Putamen (tissue), 1 donor: ENCODE measurements around the gene ELFN2.
"Not testable (repeated sequence)": the region's sequence is repeated elsewhere in the genome, so short reads cannot be mapped to it uniquely, and the experiment has no call there.

ENCODE experiments used
- DNase-seq: peaks from one replicate; pipeline ENCODE4 v3.0.0-alpha.2; 2016; ENCODE audit warnings: low spot score

Gene ELFN2, protein sequence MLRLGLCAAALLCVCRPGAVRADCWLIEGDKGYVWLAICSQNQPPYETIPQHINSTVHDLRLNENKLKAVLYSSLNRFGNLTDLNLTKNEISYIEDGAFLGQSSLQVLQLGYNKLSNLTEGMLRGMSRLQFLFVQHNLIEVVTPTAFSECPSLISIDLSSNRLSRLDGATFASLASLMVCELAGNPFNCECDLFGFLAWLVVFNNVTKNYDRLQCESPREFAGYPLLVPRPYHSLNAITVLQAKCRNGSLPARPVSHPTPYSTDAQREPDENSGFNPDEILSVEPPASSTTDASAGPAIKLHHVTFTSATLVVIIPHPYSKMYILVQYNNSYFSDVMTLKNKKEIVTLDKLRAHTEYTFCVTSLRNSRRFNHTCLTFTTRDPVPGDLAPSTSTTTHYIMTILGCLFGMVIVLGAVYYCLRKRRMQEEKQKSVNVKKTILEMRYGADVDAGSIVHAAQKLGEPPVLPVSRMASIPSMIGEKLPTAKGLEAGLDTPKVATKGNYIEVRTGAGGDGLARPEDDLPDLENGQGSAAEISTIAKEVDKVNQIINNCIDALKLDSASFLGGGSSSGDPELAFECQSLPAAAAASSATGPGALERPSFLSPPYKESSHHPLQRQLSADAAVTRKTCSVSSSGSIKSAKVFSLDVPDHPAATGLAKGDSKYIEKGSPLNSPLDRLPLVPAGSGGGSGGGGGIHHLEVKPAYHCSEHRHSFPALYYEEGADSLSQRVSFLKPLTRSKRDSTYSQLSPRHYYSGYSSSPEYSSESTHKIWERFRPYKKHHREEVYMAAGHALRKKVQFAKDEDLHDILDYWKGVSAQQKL

GRCh38 chr22:37427135-37427710 is at the start of gene ELFN2:
ELFN2 (minus strand) TSS chr22:37427479; CDS start chr22:37375534, 51,945 bp downstream.
- no peak for DNase-seq

GRCh38 chr22:37476389-37477329 is 49.4 kb upstream of the ELFN2 start:
- no peak for DNase-seq

- no peak for DNase-seq
Observed at GRCh38 chr22:37474447-37475090, 47.3 kb upstream of the ELFN2 start.

DNA sequence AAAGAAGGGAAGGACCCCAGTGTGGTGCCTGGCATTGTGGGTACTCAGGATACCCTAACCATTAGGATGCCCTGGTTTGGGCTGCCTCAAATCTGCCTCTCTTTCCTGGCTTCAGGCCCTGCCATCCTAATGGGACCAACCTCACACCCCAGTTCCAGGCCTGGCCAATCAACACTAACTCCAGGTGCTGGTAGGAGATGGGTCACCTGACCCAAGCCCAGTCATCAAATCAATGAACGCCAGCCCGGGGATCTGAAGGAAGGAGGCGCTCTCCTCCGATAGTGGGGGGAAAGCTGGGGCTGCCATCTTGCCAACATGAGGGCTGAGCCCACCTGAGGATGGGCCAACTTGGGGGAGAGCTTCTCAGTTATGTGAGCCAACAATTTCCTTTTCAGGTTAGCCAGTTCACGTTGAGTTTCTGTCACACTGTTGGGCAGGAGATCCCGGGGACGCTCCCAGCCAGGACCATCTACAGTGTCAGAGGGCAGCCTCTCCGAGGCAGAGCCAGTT is 46.2 kb upstream of the ELFN2 start:
- no peak for DNase-seq

GRCh38 chr22:37472418-37473006 is 45.2 kb upstream of the ELFN2 start:
- DNase-seq, result no peak

DNA sequence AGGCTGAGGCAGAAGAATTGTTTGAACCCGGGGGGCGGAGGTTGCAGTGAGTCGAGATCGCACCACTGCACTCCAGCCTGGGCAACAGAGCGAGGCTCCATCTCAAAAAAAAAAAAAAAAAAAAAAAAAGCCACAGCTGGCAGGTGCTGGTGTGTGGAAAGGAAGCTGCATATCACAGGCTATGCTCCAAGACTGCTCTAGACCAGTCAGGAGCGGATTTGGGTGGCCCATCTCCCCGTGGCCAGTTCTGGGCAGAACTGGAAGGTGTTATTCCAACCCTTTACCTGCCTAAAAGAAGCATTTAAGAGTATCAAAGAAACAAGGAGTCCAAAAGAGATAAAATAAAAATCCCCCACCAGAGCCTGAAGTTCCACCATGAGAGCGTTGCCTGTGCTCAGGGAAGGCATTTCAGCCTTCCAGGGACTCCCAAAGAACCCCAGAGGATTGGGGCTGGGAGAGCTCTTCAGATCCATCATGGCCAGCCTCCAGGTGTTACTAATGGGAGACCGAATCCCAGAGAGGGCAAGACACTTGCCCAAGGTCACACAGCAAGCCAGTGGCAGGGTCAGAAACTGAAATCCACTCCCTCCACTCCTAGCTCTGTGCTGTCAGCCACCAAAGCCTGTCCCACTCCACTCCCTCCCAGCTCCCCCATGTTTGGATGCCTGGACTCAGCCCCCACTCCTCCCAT is 44.6 kb upstream of the ELFN2 start:
- DNase-seq, result no peak

DNA sequence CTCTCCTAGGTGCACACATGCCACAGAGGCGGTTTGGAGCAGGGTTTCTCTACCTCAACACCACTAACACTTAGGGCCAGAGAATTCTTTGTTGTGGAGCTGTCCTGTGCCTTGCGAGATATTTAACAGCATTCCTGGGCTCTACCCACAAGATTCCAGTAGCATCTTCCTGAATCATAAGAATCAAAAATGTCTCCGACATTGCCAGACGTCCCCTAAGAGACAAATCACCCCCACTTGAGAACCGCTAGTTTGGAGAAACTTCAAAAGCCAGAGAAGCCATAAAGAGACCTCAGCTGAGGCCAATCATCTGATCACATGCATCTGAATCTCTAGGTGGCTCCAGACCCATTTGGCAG is 42.8 kb upstream of the ELFN2 start:
- no peak for DNase-seq

- no peak for DNase-seq
Observed at GRCh38 chr22:37469416-37470086, 42.3 kb upstream of the ELFN2 start.

DNA sequence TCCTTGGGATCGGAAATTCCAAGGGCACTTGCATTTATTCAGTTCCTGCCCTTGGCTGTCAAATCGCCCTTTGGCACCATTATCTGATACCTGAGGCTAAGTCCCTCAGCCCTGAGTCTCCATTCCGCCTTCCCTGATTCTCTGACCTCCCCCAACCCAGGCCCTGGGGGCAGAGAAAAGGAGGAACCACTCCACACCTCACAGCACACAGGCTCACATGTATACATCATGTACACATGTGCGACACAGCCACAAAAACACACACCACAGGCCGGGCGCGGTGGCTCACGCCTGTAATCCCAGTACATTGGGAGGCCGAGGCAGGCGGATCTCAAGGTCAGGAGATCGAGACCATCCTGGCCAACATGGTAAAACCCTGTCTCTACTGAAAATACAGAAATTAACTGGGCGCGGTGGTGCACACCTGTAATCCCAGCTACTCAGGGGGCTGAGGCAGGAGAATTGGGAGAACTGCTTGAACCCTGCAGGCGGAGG is 41.0 kb upstream of the ELFN2 start:
- DNase-seq, result not testable (repeated sequence)

GRCh38 chr22:37467391-37467955 is 40.2 kb upstream of the ELFN2 start:
- no peak for DNase-seq

- no peak for DNase-seq
Observed at GRCh38 chr22:37464181-37464580, 36.9 kb upstream of the ELFN2 start.

- no peak for DNase-seq
Observed at GRCh38 chr22:37462983-37463382, 35.7 kb upstream of the ELFN2 start.

DNA sequence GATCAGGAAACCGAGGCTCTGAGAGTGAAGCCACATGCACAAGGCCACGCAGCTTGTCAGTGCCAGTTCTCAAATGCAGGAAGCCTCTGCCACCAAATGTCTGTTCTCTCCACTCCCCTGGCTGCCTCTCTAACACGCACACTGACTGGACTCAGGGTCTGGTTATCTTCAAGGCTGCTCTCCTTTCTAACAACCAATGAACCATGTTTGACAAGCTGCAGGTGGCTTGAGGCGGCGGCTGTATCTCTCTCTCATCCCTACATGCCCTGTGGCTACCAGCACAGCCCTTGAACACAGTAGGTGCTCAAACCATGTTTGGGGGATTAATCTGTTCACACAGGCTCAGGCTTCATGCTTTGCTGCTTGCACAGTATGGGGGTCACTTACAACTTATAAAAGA is 35.2 kb upstream of the ELFN2 start:
- DNase-seq, result no peak

GRCh38 chr22:37461961-37462360 is 34.7 kb upstream of the ELFN2 start:
- DNase-seq, result no peak

- DNase-seq, result no peak
Observed at GRCh38 chr22:37460684-37461083, 33.4 kb upstream of the ELFN2 start.

GRCh38 chr22:37459206-37459605 is 31.9 kb upstream of the ELFN2 start:
- no peak for DNase-seq

DNA sequence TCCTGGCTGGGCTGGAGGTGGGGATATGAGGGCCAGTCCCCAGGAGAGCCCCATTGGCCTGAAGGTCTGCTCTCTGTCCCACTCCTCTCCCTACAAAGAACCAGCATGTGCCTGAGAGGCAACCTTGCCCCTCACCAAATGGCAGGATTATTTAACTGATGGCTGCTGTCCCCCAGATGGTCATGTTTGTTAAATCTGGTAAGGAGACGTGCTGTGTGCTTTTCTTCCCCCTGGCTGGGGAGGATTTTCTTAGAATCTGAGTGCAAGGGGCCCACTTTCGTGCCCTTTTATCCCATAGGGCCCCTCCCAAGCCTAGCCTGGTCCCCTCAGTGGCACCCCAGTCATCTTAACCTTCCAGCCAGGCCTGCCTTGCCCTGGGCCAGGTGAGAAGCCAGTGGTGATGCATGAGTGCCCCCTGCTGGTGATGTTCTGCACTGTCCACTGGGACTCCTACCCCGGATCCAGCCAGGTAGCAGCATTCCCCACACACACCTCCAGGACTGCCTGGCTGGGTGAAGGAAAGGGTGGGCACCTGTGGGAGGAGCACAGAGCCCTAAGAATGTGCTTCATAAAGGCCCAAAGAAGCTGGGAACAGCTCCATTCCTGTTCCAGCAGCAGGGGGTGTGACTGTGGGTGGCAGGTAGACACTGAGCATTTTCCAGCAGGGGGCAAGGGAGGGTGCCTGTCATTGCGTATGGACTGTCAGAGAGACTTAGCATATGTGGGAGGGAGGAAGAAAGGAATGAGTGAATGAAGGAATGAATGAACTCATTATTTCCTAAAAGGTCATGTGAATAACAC is 30.0 kb upstream of the ELFN2 start:
- peak; percentile 23 for DNase-seq

DNA sequence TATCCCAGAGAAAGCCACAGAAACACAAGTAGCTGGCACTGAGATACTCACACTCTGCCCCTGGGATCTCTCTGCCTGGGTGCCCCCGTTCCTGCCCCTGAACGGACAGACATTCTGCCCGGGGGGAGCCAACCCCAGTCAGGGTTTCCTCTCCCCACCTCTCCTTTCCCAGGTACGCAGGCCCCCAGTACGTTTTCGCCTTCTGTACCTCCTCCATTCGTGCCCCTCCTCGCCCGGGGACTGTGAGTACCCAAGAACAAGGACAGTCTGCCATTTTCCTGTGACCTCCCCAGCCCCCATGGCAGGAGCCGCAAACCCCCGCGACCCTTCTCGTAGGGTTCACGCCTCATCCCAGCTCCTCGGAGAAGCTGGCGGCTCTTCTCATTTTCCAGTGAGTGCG is 29.1 kb upstream of the ELFN2 start:
- DNase-seq, result no peak
